Hepatocyte (in vitro differentiated cells): ENCODE data around the gene KRTAP3-2. TPM values are rescaled to one million over a fixed set of nuclear protein-coding genes. Genes with fewer than 3 reads are reported as not detected.

Experiments
- DNase-seq: peaks from one replicate; pipeline ENCODE4 v3.0.0-alpha.2; 2016; ENCODE audit warnings: low spot score
- H2AFZ ChIP-seq: fragments of 200-600 bp; sonication (generic); 2 replicates; pipeline ENCODE4 v1.6.0; 2016; ENCODE audit warnings: antibody characterized with exemption, mild to moderate bottlenecking
- H3K27ac ChIP-seq: fragments of 200-600 bp; sonication (generic); 2 replicates; pipeline ENCODE4 v1.5.1; 2016; ENCODE audit warnings: mild to moderate bottlenecking
- H3K27me3 ChIP-seq: fragments of 200-600 bp; sonication (generic); 2 replicates; pipeline ENCODE4 v1.6.1; 2016
- H3K36me3 ChIP-seq: fragments of 200-600 bp; sonication (generic); replicated peaks from 2 replicates; pipeline ENCODE4 v1.5.1; 2016; ENCODE audit warnings: low read depth; ENCODE audit not compliant: insufficient read depth
- H3K4me1 ChIP-seq: fragments of 200-600 bp; sonication (generic); 2 replicates; pipeline ENCODE4 v1.5.1; 2016; ENCODE audit warnings: mild to moderate bottlenecking, moderate library complexity; ENCODE audit not compliant: insufficient read depth
- H3K4me2 ChIP-seq: fragments of 200-600 bp; sonication (generic); 2 replicates; pipeline ENCODE4 v1.6.0; 2016
- H3K4me3 ChIP-seq: fragments of 200-600 bp; sonication (generic); 2 replicates; pipeline ENCODE4 v1.5.1; 2016; ENCODE audit warnings: mild to moderate bottlenecking
- H3K79me2 ChIP-seq: fragments of 200-600 bp; sonication (generic); 2 replicates; pipeline ENCODE4 v1.6.0; 2017; ENCODE audit warnings: mild to moderate bottlenecking
- H3K9me2 ChIP-seq: fragments of 200-600 bp; sonication (generic); replicated peaks from 2 replicates; pipeline ENCODE4 v1.6.0; 2017; ENCODE audit warnings: mild to moderate bottlenecking; ENCODE audit not compliant: insufficient read depth
- H3K9me3 ChIP-seq: fragments of 200-600 bp; sonication (generic); 2 replicates; pipeline ENCODE4 v1.5.1; 2016; ENCODE audit warnings: low read depth, mild to moderate bottlenecking
- H4K20me1 ChIP-seq: fragments of 200-600 bp; sonication (generic); 2 replicates; pipeline ENCODE4 v1.6.0; 2016; ENCODE audit warnings: mild to moderate bottlenecking; ENCODE audit not compliant: insufficient read depth, poor library complexity, severe bottlenecking
- EZH2 ChIP-seq: fragments of 200-600 bp; sonication (generic); IDR thresholded peaks from 2 replicates; pipeline ENCODE4 v1.6.1; 2016; ENCODE audit warnings: antibody characterized with exemption, mild to moderate bottlenecking, borderline replicate concordance
- EZH2phosphoT487 ChIP-seq: fragments of 200-600 bp; sonication (generic); IDR thresholded peaks from one replicate; pipeline ENCODE4 v1.6.1; 2018; ENCODE audit warnings: antibody characterized with exemption, mild to moderate bottlenecking, low read depth, moderate library complexity; ENCODE audit not compliant: unreplicated experiment, severe bottlenecking
- WGBS: methylation state at CpG from one replicate; pipeline ENCODE4 v1.1.6; 2016; ENCODE audit warnings: low lambda C conversion rate; ENCODE audit errors: missing lambda C conversion rate; 5-methylcytosine and 5-hydroxymethylcytosine counted together
- polyA plus RNA-seq: library from polyadenylated mRNA; unstranded; fragments of >200 nt; fragmentation: Nextera tagmentation; extraction: Ambion mirVana; gene quantifications from 2 replicates; pipeline ENCODE4 v1.2.1, GENCODE V29; 2016
- total RNA-seq: library from RNA; depleted of rRNA; stranded (reverse); fragments of >200 nt; gene quantifications from 2 replicates; pipeline ENCODE4 v1.2.3, GENCODE V29; 2014
- TF ChIP-seq, protein P1 (sequence below): fragments of 200-600 bp; sonication (generic); IDR thresholded peaks from 2 replicates; pipeline ENCODE4 v1.5.1; 2016; ENCODE audit warnings: antibody characterized with exemption, mild to moderate bottlenecking; ENCODE audit not compliant: poor library complexity

KRTAP3-2 gene
- total and polyA plus RNA-seq, 2 experiments from 2014 or later = not detected

DNA sequence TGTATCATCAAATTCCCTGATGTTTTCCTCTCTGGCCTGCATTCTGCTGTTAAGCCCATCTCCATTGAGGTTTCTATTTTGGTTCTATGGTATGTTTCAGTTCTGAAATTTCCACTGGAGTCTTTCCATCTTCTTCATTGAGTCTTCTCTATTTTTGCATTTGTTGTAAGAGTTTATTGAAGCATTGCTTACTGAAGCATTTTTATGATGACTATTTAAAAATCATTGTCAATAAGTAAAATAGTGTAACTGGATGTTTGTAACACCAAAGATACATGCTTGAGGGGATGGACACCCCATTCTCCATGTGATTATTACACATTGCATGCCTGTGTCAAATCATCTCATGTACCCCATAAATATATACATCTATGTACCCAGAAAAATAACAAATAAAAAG, 24.2 kb downstream of the KRTAP3-2 start:
- no peak overlapping the region for H3K4me2 ChIP-seq
- no peaks in the 10 kb centered on the region for H3K36me3 ChIP-seq
- no peak overlapping the region for H3K4me3 ChIP-seq
- no peaks in the 10 kb centered on the region for H4K20me1 ChIP-seq
- no peaks in the 10 kb centered on the region for H3K9me3 ChIP-seq
- no peak overlapping the region for H2AFZ ChIP-seq
- H3K79me2 ChIP-seq = no peaks in the 10 kb centered on the region
- H3K27ac ChIP-seq = no peak overlapping the region
- DNase-seq = no peak
- H3K9me2 ChIP-seq = no peaks in the 10 kb centered on the region
- TF ChIP-seq, protein P1, sequence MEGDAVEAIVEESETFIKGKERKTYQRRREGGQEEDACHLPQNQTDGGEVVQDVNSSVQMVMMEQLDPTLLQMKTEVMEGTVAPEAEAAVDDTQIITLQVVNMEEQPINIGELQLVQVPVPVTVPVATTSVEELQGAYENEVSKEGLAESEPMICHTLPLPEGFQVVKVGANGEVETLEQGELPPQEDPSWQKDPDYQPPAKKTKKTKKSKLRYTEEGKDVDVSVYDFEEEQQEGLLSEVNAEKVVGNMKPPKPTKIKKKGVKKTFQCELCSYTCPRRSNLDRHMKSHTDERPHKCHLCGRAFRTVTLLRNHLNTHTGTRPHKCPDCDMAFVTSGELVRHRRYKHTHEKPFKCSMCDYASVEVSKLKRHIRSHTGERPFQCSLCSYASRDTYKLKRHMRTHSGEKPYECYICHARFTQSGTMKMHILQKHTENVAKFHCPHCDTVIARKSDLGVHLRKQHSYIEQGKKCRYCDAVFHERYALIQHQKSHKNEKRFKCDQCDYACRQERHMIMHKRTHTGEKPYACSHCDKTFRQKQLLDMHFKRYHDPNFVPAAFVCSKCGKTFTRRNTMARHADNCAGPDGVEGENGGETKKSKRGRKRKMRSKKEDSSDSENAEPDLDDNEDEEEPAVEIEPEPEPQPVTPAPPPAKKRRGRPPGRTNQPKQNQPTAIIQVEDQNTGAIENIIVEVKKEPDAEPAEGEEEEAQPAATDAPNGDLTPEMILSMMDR = no peak
- TF ChIP-seq EZH2 (no peak), EZH2phosphoT487 (no peak)
- peaks cover 5% of the 10 kb centered on the region for H3K4me1 ChIP-seq
- no peaks in the 10 kb centered on the region for H3K27me3 ChIP-seq

GRCh38 chr17:40974366-40974765, 25.3 kb downstream of the KRTAP3-2 start:
- no peak overlapping the region for H2AFZ ChIP-seq
- H3K27me3 ChIP-seq = no peaks in the 10 kb centered on the region
- H3K9me2 ChIP-seq = no peaks in the 10 kb centered on the region
- DNase-seq = no peak
- no peaks in the 10 kb centered on the region for H3K79me2 ChIP-seq
- no peak overlapping the region for H3K4me2 ChIP-seq
- H3K4me1 ChIP-seq = no peaks in the 10 kb centered on the region
- TF ChIP-seq EZH2phosphoT487 (no peak), EZH2 (no peak)
- TF ChIP-seq, protein P1 = no peak
- H3K4me3 ChIP-seq = no peak overlapping the region
- no peak overlapping the region for H3K27ac ChIP-seq
- H4K20me1 ChIP-seq = no peaks in the 10 kb centered on the region
- no peaks in the 10 kb centered on the region for H3K9me3 ChIP-seq
- H3K36me3 ChIP-seq = no peaks in the 10 kb centered on the region
- WGBS = 100% methylated on average over 1 of the region's 3 CpGs

GRCh38 chr17:40967582-40967981, 32.1 kb downstream of the KRTAP3-2 start:
- no peak for DNase-seq
- TF ChIP-seq EZH2 = no peak
- no peak for TF ChIP-seq EZH2phosphoT487
- TF ChIP-seq, protein P1 = no peak
- Histone ChIP-seq H3K27ac (no peak overlapping the region), H3K4me1 (no peaks in the 10 kb centered on the region), H3K9me2 (no peaks in the 10 kb centered on the region), H3K9me3 (no peaks in the 10 kb centered on the region), H3K4me3 (no peak overlapping the region), H4K20me1 (no peaks in the 10 kb centered on the region), H3K4me2 (no peak overlapping the region), H2AFZ (no peak overlapping the region), H3K27me3 (no peaks in the 10 kb centered on the region), H3K36me3 (no peaks in the 10 kb centered on the region), H3K79me2 (no peaks in the 10 kb centered on the region)
- WGBS = 82% methylated on average over 1 of the region's 1 CpG

GRCh38 chr17:40966848-40967247, 32.9 kb downstream of the KRTAP3-2 start, which contains the start of gene KRT39:
Gene KRT39 (minus strand): TSS chr17:40966948. CDS start chr17:40966856, 92 bp downstream.
- Histone ChIP-seq H3K4me2 (no peak within 1 kb of the TSS), H3K9me2 (no peaks in the 10 kb centered on the region), H2AFZ (no peak within 1 kb of the TSS), H3K27me3 (no peaks in the 10 kb centered on the region), H3K4me3 (no peak within 1 kb of the TSS), H3K79me2 (no peaks in the 10 kb centered on the region), H3K36me3 (no peaks in the 10 kb centered on the region), H3K9me3 (no peaks in the 10 kb centered on the region), H4K20me1 (no peaks in the 10 kb centered on the region), H3K4me1 (no peaks in the 10 kb centered on the region), H3K27ac (no peak within 1 kb of the TSS)
- no peak for DNase-seq
- TF ChIP-seq, protein P1 = no peak
- TF ChIP-seq EZH2 = no peak
- TF ChIP-seq EZH2phosphoT487 = no peak
- 52% methylated on average over 1 of the region's 1 CpG for WGBS
